Head of caudate nucleus (tissue), 42 donors: ENCODE data around the gene IL17F.

Experiments used
- DNase-seq, 42 donors: peaks; one replicate each; pipeline versions ENCODE4 v3.0.0 to v3.0.0-alpha.2; 2020 to 2021; ENCODE audit warnings: mixed read lengths in 7 of 42
- intact Hi-C: fragments of 100-400 bp; cut with DNase I; formaldehyde crosslinking; loops from one replicate; pipeline ENCODE4 v1.15.0; 2022

Gene IL17F

DNA sequence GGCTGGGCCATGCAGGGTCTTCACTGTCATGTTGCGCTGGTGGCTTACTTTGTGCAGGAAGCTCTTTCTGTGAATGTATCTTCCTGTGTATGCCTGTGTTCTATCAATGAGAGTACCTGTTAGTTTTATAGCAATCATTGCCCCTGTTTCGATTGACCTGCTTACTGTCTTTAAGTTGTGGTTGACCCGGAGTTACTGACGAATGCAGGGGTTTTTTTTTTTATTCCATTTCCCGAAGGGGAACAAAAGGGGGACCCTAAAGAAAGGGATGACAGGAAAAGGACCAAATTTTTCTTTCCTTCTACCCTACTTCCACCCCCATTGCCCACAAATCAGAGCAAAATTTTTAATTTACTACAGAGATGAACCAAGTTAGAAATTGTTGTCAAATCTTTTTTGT is at the start of gene IL17F:
Gene IL17F (minus strand): TSS at position 101 of the 400 bp plus-strand sequence. CDS start 71 bp downstream, at position 30.
- intact Hi-C loops = no loop called here
- no peak for DNase-seq

DNA sequence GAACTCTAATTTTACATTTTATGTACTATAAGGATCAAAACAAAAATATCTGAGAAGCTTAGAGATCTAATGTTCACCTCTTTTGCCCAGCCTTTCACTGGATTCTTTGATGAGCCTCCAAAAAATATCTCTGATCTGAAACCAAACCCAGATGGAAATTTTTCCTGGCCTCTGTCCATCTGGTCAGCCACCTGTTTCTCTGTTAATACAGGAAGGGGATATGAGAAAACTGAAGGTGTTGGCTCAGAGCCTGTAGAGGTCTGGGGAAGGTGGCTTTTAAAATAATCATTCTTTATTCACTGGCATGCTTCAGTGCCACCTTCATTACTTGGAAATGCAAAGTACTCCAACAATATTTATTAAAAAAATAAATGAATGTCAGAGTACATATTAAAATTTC is 48.8 kb upstream of the IL17F start:
- no peak for DNase-seq
- intact Hi-C loops = no loop called here

DNA sequence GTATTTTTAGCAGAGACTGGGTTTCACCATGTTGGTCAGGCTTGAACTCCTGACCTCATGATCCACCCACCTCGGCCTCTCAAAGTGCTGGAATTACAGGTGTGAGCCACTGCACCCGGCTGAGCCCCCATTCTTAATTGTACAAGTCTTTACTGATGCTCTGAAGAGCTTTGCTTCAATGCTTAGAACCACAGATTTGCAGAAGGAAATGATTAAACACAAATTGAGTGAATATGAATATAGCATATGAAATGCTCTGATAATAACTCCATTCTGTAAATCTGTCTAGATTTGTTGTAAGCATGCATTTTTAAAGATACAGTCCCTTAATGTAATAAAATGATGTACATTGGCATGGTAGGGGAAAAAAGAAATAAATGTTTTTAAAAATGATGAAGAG is 44.5 kb upstream of the IL17F start:
- DNase-seq = peak in 1 of 42 donors; percentile 10
- intact Hi-C loops = loop anchor here (10.0 kb wide), 1 partner anchor 376 kb away; no protein-coding TSS in a partner anchor

DNA sequence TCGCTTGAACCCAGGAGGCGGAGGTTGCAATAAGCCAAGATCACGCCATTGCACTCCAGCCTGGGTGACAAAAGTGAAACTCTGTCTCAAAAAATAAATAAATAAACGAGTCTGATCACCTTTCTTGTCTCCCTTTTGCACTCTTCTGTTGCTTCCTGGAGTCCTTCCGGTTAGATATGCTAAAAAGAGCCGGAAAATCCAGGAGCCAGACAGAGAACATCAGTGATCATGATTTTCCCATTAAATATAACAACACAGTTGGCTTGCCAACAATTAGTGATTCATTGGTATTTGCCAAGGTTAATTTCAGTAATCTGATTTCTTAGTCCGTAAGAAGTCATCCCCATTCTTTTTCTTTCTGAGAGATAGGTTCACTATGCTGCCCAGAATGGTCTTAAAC is 43.9 kb upstream of the IL17F start:
- intact Hi-C loops = loop anchor here (10.0 kb wide), 1 partner anchor 377 kb away; no protein-coding TSS in a partner anchor
- peak in 1 of 42 donors; percentile 25 for DNase-seq

DNA sequence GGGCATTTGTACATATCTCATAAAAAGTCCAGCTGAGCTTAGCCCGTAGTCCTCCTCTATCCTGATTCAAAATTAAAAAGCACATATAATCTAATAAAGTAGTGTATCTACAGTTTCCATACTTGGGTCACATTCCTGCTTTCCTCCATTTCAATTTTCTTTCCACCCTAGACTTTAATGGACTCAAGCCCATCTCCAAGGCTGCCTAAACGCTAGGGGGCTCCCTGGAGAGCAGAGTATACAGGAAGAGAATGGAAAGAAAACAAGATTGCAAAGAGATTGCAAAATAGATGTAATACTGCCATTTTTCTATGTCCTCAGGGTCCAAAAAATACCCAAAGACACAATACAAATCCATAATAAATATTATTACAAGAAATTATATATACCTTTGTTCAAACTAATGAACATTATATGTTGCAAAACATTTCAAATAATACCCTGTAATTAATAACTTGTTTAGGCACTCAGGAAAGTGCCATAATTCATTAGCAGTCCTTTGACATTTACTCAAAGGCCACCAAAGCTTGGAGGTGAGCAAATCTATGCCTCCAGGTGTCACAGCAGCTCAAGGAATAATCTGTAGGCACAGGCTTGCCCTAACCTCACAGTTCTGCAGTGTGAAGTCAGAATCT is 42.6 kb upstream of the IL17F start:
- peak; percentile 38 to 92 (median 78) for DNase-seq
- intact Hi-C loops = loop anchor here (10.0 kb wide), 1 partner anchor 378 kb away; no protein-coding TSS in a partner anchor

DNA sequence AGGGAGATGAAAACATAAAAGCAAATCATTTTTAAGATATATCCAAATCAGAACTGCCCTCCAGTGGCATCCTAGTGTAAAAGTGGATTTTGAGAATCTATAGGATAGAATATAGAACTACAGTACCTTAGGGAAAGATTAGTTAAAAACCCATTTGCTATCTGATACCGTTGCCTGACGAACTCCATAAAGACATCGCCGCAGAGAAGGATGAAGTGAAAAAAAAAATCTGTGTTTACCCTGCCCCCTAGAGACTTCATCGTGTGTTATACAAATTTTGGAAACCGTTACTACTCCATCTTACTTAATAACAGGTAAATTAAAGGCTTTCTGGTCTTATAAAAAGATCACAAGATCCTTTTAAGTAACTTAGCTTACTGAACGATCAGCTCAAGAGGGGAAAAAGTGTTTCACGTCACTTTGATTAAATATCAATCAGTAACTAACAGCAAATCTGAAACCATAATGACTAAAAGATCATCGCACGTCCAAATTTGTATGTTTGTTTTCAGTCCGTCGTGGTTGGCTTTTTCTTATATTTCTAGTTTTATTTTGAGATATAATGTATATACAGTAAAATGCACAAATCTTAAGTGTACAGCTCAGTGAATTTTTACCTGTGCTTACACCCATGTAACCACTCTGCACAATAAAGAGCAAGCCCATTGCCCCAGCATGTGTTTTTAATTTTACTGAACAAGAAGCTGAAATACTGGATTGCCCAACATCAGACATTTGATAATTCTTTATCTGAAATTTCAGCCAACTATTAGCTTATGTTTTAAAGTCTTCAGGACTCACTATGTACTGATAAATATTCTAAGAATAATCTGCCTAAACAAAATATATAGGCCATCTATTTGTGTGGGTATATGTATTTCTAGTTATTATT is 41.1 kb upstream of the IL17F start:
- peak in 1 of 42 donors; percentile 33 for DNase-seq
- intact Hi-C loops = loop anchor here (2.0 to 10.0 kb wide), 3 partner anchors 77 to 379 kb away; partner anchors contain the start of gene PAQR8

DNA sequence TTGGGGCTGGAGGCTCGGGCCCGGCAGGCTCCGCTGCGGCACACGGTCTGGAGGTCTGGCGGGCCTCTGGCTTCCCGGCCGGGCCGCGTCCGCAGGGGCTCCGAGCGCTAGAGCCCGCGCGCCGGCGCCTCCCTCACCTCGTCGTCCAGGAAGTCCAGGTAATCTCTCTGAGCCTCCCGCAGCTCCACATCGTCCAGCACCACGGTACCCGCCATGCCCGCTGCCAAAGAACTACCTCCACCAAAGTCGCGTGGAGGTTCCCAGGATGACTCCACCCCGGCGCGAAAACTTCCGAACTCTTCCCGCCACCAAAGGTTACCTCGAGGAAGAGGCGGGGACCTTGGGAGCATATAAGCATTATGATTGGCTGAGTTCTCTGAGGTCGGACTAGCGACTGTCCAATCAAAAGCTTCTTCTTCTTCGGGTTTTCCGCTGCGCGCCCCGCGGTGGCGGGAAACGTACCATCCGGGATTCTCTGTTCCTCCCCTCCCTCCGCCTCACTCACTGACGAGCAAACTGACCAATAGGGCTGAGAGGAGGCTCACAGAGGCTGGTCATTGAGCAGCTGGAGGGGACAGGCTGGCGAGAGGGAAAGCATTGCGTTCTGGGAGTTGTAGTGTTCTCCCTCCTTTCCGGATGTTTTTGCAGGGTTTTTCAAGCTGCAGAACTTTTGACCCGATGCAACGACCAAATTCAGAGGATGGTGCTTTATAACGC is 40.3 kb upstream of the IL17F start, which contains the start of gene MCM3:
Gene MCM3 (minus strand): TSS at position 283 of the 717 bp plus-strand sequence. CDS start 68 bp downstream, at position 215.
- intact Hi-C loops = loop anchor here (2.0 to 10.0 kb wide), 3 partner anchors 78 to 380 kb away; partner anchors contain the start of gene PAQR8
- peak; percentile 95 to 100 (median 98) for DNase-seq

DNA sequence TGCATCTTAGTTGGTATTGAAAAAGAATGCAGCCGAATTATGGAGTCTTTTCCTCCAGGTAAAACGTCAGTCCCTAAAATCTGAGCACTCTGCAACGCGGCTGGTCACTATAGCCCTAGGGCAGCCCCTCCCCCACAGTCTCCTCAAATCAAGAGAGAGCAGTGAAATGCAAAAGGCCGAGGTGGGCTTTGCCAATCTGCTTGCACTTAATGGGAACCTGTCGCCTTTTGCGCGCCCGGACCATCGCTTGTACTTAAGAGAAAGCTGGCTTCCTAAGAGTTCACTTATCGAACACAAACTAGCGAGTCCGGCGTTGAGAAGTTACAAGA is 39.8 kb upstream of the IL17F start:
- intact Hi-C loops = loop anchor here (2.0 to 10.0 kb wide), 3 partner anchors 79 to 381 kb away; partner anchors contain the start of gene PAQR8
- DNase-seq = peak in 27 of 42 donors; percentile 6 to 63 (median 22)

DNA sequence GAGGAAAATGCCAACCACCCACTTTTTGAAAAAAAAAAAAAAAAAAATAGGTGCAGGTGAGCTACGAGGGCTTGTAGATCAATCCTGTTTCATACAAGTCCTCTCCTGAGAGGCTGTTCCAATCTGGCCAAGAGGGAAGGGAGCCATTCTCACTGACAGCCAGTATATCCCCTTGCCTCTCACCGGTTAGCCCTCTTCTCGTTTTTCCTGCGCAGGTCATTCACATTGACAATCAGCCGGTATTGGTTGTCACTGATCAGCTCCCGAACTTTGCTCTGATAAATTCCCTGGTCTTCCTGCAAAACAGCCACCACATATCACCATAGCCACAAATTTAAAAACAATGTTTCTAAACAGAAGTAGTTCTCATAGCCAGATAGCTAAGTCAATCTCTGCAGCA is 38.8 kb upstream of the IL17F start:
- peak in 1 of 42 donors; percentile 35 for DNase-seq
- intact Hi-C loops = loop anchor here (10.0 kb wide), 1 partner anchor 382 kb away; no protein-coding TSS in a partner anchor

DNA sequence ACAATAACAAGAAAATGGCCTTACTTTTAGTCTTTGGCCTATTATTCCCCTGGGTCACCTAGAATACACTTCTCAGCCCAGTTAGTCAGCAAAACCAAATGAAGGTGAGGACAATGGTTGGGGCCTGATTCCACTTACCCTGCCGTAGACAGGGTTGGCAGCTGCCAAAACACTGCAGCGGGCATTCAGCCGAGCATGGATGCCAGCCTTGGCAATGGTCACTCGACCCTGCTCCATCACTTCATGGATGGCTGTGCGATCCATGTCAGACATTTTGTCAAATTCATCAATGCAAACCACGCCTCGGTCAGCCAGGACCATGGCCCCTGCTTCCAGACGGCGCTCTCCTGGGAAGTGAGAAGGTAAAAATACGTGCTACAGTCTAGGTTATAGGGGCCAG is 31.8 kb upstream of the IL17F start:
- intact Hi-C loops = no loop called here
- DNase-seq = peak in 1 of 42 donors; percentile 34

DNA sequence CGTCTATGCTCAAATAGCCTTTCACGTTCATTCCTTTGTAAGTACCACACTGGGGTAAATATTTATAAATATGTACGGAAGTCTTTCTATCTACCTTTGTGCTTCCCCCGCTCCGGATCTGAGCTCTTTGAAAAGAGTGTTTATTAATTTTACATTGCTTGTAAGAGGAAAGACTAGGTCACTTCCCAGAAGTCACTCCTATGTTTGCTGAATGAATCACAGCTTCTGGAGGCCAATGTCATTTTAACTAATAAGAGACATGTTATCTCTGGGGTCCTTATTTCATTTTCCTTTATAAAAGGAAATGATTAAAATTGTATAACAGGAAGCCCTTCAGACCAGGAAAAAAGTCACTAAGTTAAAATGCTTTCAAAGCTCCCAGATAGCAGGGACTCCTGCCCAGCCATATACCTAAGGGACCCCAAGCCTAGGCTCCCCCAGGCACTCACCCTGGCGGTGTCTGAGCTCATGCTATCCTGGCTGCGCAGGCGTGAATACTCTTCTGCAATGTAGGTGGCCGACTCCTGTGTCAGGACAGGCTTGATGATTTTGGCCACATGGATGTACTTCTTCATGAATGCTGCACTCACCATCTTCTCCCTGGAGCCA is 27.7 kb upstream of the IL17F start:
- no peak for DNase-seq
- intact Hi-C loops = no loop called here

DNA sequence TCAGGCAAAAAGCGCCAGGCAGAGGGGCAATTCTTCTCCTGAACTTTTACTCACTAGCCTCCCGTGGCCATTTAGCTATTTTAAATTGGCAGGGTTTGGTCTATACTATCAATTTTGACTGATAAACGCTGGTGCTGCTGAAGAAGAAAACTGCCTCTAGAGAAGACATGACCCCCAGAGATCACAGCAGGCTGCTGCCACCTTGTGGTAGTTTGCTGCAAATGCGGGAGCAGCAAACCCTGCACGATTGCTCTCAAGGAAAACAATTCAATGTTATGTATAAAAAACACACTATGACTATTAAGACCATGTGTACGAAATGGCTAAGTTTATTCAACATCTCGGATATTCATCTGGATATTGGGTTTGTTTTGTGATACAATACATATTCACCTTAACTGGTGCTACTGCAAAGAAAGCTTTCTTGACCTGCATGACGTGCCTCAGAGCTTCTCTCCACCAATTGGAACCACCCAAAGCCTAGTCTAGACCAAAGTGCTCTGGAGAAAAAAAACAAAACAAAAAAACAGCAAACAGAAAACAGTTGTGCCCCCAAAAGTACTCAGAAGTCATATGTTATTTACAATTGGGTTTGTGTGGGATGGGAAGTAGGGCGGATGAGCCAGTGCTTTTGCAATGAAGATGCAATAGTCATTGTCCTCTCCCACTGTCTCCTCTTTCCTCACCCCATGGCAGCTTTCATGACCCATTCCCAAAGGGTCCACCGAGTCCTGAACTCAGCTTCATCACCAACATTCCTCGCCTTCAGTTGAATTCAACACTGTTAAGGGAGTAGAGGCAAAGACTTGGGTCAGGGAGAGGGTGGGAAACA is 19.6 kb upstream of the IL17F start:
- DNase-seq = peak; percentile 18 to 88 (median 72)
- intact Hi-C loops = no loop called here

DNA sequence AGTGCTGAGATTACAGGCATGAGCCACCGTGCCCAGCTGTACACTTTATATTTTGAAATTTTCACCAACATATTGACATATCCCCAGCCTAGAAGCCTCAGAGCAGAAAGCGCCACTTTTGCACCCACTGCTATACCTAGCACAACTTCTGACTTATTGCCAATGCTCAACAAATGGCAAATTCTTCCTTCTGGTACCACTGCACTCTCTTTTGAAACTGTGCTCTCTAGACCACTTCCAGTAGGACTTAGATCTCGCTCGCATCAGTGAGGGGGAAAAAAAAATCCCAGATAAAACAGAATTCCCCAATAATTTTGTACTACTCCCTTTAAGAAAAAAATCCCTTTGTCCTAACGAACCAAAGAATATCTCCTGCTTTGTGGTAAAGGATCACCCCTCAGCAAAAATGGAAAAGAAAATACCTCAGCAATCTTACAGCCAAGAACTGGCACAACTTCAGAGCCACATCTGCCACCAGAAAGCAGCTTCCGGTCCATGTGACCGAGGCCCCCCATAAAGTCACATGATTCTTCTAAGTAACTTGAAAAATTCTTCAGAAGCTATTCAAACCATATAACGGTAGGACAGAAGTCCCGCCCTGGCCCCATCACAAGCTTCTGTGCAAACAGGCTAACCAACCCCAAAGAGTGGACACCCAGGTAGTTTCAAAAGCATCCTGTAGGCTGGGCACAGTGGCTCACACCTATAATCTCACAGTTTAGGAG is 18.5 kb upstream of the IL17F start:
- DNase-seq = no peak
- intact Hi-C loops = no loop called here

DNA sequence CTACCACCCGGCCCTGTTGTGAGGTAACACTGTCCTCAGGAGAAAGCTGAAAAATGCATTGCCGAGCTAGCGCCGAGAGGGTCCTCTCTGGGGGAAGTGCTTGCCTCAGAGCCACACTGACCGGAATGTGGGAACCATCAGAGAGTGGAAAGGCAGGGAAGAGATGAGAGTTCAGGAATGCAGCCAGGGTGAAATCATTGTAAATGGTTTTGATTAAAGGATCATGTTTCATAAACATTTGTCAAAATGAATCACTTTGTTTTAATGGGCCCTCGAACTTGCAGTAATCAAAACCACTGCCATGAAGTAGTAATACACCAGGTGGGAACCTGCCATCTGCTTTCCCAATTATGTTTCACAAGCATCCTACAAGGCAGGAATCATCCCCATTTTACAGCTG is 16.9 kb upstream of the IL17F start:
- no peak for DNase-seq
- intact Hi-C loops = no loop called here

DNA sequence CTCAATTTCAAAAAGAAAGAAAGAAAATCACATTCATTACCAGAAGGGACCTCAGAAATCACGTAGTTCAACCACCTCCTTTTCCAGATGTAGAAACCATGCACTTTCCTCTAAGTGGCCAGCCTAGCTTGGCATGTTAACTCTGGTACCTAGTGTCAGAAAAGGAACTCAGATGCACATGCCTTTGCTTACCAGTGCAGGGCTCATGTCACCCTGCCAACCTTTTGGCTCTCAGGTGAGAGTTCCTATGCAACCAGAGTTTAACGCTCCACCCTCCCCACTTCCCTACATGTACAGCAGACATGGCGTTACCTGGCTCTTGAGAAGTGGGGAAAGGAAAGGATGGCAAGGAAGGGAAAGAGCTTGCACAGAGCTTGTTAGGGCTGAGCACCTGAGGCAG is 16.3 kb upstream of the IL17F start:
- intact Hi-C loops = no loop called here
- no peak for DNase-seq

DNA sequence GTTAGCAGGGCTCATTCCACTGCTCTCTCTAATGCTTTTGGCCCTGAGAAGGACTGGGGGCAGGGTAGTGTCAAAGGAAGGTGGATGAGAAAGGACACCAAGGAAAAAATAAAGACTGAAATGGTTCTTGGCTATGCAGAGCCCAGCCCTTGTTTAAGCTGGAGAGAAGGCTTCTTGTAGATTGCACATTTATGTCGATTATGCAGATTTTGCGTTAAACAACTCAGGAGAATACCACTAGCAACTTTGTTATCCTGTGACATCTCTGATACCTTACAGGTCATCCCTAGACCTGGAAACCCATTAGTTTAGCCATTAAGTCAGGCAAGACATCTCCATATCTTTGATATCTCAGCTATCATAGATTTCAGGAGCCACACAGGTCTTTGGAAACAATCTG is 11.1 kb upstream of the IL17F start:
- DNase-seq = no peak
- intact Hi-C loops = no loop called here

DNA sequence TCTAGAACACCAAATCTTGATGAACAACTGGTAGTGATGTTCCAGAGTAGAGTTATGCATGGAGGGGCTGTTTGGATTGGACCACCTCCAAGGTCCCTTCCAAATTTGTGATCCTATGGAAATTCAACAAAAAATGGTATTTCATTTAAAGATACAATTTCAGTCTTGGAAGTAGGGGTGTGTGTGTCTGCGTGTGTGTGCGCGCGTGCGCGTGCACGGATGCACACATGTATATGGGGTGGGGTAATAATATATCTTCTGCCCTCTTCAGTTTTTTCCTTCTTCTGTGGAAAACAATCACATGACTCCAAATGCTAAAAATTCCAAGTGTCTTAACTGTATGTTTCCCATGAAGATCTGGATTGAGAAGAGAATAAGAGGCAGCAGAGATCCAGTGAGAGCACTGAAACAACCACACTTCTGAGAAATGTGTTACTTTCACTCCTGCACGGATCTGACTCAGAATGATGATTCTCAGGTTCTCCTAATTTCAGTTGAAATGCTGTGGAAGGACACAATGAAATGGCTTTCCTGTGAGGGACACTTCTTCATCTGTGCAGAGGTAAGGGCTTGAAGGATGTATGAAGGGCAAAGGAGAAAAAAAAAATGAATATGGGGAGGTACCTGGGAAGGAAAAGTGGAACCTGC is 10.6 kb upstream of the IL17F start:
- intact Hi-C loops = no loop called here
- no peak for DNase-seq
